ENCODE measurements around the gene GRAP.

Gene GRAP

GRCh38 chr17:18981335-18981641 lies 65.5 kb downstream of the GRAP start:
- no peak for DNase-seq

GRCh38 chr17:18980682-18981334 lies 65.9 kb downstream of the GRAP start:
- DNase-seq = no peak

- DNase-seq = no peak
These were observed 68.1 kb downstream of the GRAP start for GRCh38 chr17:18978655-18979054.

- no peak for DNase-seq
These were observed 68.7 kb downstream of the GRAP start for GRCh38 chr17:18978050-18978449.

- DNase-seq = no peak
These were observed 69.1 kb downstream of the GRAP start for GRCh38 chr17:18977646-18978045.

- DNase-seq = no peak
These were observed 69.7 kb downstream of the GRAP start for GRCh38 chr17:18977021-18977420.

GRCh38 chr17:18976201-18976600 lies 70.6 kb downstream of the GRAP start:
- DNase-seq = no peak

- no peak for DNase-seq
These were observed 71.2 kb downstream of the GRAP start for GRCh38 chr17:18975597-18975996.

- DNase-seq = no peak
These were observed 72.2 kb downstream of the GRAP start for GRCh38 chr17:18974407-18975149.

GRCh38 chr17:18971801-18972200 lies 75.0 kb downstream of the GRAP start:
- no peak for DNase-seq
